HTR-8/SVneo (cell line): ENCODE measurements around the gene KLHDC7A.

Experiments
- DNase-seq: peaks from one replicate; pipeline ENCODE4 v3.0.0; 2011; ENCODE audit warnings: low spot score, mixed read lengths; ENCODE audit not compliant: insufficient read length
- FAIRE-seq: peaks from 2 replicates; lab custom pipeline; 2011; peaks lifted over from hg19 to GRCh38; lab: Jason Lieb, UNC

The KLHDC7A gene

GRCh38 chr1:18470671-18471355 is 9.9 kb upstream of the KLHDC7A start:
- DNase-seq (no peak), FAIRE-seq (no peak)

- no peak for FAIRE-seq
- no peak for DNase-seq
These were observed 7.4 kb upstream of the KLHDC7A start for GRCh38 chr1:18473195-18473815.

- DNase-seq (no peak), FAIRE-seq (no peak)
These were observed 6.1 kb upstream of the KLHDC7A start for GRCh38 chr1:18474559-18475175.

- no peak for DNase-seq
- no peak for FAIRE-seq
These were observed 5.4 kb upstream of the KLHDC7A start for GRCh38 chr1:18475234-18475905.

GRCh38 chr1:18479454-18479853 is 1.3 kb upstream of the KLHDC7A start:
- DNase-seq, result no peak

GRCh38 chr1:18481190-18481920 is 625 bp downstream of the KLHDC7A start:
- FAIRE-seq (no peak), DNase-seq (no peak)

More at GRCh38 chr1:18479454-18479853, 1.3 kb upstream of the KLHDC7A start:
- FAIRE-seq, result no peak

- no peak for FAIRE-seq
These were observed 1.4 kb downstream of the KLHDC7A start for GRCh38 chr1:18481921-18482701.

GRCh38 chr1:18482721-18483425 is 2.1 kb downstream of the KLHDC7A start:
- DNase-seq, result no peak
- no peak for FAIRE-seq

More at GRCh38 chr1:18481921-18482701, 1.4 kb downstream of the KLHDC7A start:
- no peak for DNase-seq

GRCh38 chr1:18484276-18484675 is 3.5 kb downstream of the KLHDC7A start:
- no peak for DNase-seq
- FAIRE-seq, result no peak

GRCh38 chr1:18484721-18485120 is 4.0 kb downstream of the KLHDC7A start:
- DNase-seq, result no peak
- no peak for FAIRE-seq

- FAIRE-seq, result no peak
- no peak for DNase-seq
These were observed 4.5 kb downstream of the KLHDC7A start for GRCh38 chr1:18485227-18485626.

- no peak for FAIRE-seq
- DNase-seq, result no peak
These were observed 5.5 kb downstream of the KLHDC7A start for GRCh38 chr1:18486195-18486594.

GRCh38 chr1:18489417-18490143 is 8.8 kb downstream of the KLHDC7A start:
- DNase-seq, result no peak
- FAIRE-seq, result no peak

- FAIRE-seq, result no peak
These were observed 10.4 kb downstream of the KLHDC7A start for GRCh38 chr1:18491168-18491567.

GRCh38 chr1:18494304-18494703 is 13.6 kb downstream of the KLHDC7A start:
- FAIRE-seq (no peak), DNase-seq (no peak)

More at GRCh38 chr1:18491168-18491567, 10.4 kb downstream of the KLHDC7A start:
- DNase-seq, result no peak

- DNase-seq (no peak), FAIRE-seq (no peak)
These were observed 14.9 kb downstream of the KLHDC7A start for GRCh38 chr1:18495635-18496034.

- FAIRE-seq (no peak), DNase-seq (no peak)
These were observed 15.3 kb downstream of the KLHDC7A start for GRCh38 chr1:18496056-18496455.
